Measurements from ENCODE around the gene RBM27.
"Not testable (repeated sequence)": the region's sequence is repeated elsewhere in the genome, so short reads cannot be mapped to it uniquely, and the experiment has no call there.

Gene RBM27

DNA sequence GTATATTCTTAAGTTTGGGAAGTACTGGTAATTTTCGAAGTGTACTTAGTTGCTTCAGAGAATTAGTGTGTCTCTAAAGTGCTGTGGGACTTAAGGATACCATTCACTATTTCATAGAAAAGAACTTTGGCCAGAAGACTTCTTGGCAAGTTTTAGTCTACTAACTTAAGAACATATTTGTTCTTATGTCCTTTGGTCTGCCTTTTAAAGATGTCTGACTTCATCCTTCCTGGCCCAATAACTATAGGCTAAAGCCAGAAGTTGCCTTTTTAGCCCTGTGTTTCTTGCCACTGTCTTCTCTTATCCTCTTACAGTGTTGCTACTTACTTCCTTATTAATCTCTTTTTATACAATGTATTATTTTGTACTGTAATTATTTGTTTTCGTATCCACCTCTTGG, 6.3 kb downstream of the RBM27 start:
- no peak for DNase-seq

DNA sequence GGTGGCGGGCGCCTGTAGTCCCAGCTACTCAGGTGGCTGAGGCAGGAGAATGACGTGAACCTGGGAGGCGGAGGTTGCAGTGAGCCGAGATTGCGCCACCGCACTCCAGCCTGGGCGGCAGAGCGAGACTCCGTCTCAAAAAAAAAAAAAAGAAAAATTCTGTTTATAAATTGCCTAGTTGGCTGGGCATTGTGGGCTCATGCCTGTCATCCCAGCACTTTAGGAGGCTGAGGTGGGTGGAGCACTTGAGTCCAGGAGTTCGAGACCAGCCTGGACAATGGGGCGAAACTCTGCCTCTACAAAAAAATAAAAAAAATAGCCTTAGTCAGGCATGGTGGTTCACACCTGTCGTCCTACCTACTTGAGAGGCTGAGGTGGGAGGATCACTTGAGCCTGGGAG, 7.4 kb downstream of the RBM27 start:
- DNase-seq, result not testable (repeated sequence)

DNA sequence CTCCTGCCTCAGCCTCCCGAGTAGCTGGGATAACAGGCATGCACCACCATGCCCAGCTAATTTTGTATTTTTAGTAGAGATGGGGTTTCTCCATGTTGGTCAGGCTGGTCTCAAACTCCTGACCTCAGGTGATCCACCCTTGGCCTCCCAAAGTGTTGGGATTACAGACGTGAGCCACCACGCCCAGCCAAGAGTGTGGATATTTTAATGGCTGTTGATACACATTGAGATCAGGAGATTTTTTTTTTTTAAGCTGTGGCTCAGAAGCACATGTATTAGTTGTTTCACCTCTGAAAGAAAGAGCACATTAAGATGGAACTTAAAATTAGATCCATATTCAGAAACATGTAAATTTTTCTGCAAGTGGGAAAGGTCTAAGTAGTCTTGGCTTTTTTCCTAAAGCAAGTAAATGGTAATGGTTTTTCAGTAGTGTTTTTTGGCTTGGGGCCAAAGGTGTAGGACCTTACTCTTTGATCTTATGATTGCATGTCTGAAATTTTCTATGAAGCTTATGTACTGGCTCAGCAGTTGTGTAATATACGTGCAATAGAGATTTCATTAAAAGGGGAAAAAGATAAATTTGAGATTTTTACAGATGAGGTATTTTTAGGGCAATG, 9.9 kb downstream of the RBM27 start:
- DNase-seq, result peak; percentile 2

DNA sequence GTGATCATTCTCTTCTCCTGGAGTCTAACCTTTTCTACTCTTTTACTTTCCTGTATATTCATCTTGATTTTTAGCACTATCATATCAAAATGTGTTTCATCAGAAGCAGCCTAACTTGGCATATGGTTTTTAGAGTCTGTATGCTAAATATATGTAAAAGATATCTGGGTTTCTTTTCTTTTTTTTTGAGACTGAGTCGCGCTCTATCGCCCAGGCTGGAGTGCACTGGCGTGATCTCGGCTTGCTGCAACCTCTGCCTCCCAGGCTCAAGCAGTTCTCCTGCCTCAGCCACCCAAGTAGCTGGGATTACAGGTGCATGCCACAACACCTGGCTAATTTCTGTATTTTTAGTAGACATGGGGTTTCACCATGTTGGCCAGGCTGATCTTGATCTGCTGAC, 11.5 kb downstream of the RBM27 start:
- DNase-seq, result not testable (repeated sequence)

DNA sequence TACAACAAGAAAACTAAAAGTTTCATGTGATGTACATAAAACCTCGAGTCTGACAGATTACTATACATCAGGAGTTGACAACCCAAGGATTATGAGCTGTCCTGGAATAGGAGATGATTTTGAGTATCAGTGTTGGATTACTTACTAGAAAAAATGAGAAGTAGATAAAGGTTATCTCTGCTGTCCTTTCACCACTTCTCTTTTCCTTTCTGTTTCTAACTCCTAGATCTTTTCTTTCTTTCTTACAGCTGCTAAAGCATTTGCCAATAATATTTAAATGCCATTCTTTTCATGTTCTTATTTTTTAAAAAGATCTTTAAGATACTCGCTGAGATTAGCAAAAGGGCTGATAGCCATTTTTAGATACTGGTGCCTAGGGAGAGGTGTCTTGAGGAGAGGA, 14.8 kb downstream of the RBM27 start:
- peak; percentile 32 for DNase-seq

DNA sequence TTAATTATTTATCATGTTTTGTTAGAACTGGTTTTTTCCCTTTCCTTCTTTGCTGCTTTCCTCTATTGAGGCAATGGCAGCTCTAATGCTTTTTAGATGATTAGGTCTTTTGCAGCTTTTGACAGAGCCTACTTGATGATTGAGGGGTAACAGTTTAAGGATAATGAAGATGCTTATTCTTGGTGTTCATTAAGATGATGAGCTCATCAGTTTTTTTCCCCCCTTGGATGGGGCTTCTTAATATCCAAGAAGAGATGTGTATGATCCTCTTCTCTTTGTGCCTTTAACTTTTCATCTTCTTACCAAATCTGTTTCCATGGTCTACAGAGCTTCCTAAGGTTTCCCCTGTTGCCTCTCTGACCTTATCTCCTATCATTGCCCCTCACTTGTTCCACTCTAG, 15.8 kb downstream of the RBM27 start:
- DNase-seq, result no peak

DNA sequence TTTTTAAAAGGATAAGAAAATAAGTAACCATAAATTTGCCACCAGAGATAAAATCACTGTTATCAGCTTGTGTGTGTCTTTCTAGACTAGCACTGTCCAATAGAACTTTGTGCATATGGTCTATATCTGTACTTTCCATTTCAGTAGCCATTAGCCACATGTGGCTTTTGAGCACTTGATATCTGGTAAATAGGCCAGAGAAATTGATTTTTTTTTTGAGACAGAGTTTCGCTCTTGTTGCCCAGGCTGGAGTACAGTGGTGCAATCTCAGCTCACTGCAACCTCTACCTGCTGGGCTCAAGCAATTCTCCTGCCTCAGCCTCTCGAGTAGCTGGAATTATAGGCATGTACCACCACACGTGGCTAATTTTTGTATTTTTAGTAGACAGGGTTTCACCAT, 17.8 kb downstream of the RBM27 start:
- no peak for DNase-seq

DNA sequence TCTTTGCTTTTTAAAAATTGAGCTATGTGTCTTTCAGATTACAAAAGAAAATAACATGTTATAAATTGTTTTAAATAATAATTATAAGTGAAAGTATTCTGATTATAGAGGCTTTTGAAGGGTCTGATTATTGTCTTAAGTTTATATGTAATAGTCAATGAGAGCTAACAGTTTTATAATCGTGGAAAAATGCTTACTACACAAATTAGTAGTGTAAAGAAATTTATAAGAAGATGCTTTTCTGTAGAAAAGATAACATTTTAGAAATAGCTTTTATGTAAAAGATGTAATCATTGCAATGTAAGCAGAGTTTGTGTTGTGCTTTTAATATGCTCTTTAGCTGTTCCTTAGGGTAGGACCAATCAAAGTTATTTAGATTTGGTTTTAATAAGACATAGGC, 18.6 kb downstream of the RBM27 start:
- no peak for DNase-seq

DNA sequence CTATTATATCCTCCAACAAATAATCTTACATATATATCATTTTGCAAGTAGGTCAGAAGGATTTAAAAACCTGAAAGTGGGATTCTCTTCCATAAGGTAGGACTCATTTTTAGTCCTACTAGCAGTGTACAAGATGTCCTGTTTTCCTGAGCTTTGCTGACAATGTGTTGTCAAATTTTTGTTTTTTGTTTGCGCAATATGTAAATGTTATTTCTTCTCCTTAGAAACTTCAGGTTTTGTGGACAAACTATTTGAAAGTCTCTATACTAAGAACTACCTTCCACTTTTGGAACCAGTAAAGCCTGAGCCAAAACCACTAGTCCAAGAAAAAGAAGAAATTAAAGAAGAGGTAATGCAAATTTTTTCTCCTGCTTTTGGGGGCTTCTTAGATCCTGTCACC, 19.8 kb downstream of the RBM27 start:
- DNase-seq, result no peak

DNA sequence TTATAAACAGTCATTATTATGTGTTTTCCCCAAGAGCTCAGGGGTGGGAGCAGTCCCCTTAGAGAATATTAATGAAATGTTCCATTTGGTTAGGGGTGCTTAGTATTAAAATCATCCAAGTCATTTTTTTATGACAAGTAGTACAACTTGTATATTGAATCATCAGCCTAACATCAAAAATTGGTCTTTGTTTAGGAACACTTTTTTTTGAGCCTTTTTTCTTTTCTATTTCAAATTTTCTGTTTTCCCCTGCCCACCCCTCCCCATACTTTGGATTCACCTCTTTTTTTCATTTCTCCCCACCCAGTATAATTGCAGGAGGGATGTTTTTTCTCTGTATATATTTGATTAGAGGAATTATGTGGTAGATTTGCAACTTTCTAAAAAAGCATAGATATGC, 25.8 kb downstream of the RBM27 start:
- no peak for DNase-seq

DNA sequence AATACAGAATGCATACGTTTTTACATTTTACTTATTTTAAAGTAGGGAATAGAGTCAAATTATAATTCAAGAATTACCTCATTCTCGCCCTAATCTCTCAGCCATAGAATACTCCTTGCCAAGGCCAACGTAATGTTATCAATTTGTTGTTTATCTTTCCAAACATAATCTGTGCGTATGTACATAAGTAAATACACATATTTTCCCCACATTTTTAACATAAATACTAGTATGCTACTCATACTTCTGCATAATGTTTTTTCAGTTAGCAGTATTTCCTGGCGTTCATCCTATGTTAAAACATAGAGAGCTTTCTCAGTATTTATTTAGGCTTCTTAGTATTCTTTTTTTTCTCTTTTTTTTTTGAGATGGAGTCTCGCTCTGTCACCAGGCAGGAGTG, 28.8 kb downstream of the RBM27 start:
- no peak for DNase-seq

DNA sequence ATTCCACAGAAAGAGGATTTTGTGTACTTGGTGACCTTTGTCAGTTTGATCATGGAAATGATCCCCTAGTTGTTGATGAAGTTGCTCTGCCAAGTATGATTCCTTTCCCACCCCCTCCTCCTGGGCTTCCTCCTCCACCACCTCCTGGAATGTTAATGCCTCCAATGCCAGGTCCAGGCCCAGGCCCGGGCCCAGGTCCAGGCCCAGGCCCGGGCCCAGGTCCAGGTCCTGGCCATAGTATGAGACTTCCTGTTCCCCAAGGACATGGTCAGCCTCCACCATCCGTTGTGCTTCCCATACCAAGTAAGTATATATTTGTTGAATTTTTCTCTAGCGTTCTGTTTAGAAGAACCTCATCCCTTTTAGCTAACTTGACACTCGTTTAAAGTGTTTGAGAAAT, 30.0 kb downstream of the RBM27 start:
- no peak for DNase-seq

DNA sequence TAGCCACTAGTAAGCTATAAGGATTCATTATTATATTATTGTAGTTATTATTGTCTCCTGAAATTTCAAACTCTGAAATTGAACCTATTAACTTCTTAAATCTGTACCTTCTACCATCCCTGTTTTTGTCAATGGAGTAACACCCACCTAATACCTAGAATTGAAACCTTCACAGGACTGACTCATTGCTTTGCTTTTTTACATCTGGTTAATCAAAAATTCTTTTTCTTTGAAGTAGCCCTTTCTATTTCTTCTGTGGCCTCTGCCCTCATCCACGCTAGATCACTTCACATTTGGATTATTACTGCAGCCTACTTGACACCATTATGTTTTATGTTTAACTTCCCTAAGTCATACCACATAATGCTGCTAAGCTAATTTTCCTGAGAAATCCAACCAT, 35.6 kb downstream of the RBM27 start:
- no peak for DNase-seq

DNA sequence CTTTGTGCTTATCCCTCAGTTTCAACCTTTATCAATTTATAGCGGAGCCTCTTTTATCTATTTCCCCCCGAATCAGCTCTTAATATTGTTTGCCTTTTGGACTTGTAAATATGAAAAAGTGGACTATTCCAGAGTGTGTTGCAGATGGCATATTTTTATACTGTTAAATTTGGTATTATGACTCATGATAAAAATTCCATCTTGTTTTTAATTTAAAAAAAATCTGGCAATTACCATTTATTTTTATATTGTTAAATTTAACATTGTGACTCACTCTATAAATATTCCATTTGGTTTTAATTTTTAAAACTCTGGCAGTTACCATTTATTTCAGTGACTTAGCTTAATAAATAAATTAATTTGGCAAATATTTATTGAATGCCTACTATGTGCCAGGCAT, 37.5 kb downstream of the RBM27 start:
- DNase-seq, result no peak

DNA sequence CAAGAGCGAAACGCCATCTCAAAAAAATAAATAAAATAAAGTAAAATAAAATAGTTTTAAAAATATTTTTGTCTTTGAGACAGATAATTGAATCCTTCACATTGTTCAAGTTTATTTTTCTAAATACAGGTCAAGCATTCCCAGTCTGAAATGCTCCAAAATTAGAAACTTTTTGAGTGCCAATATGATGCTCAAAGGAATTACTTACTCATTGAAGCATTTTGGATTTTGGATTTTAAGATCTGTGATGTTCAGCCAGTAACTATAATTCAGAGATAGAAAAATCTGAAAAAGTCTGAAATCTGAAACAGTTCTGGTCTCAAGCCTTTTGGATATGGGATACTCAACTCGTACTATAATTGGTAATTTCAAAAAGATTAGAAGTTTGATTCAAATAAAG, 39.8 kb downstream of the RBM27 start:
- DNase-seq, result no peak

DNA sequence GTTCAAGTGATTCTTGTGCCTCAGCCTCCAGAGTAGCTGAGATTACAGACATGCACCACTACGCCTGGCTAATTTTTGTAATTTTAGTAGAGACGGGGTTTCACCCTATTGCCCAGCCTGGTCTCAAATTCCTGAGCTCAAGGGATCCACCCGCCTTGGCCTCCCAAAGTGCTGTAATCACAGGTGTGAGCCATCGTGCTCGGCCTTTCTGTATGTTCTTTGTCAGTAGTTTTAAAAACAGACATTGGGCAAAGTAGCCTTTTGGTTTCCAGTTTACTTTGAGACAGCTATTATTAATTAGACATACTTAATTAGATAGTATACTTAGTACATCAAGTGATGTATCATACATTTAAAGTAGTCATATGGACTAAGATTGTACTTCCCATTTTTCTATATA, 45.2 kb downstream of the RBM27 start:
- no peak for DNase-seq

DNA sequence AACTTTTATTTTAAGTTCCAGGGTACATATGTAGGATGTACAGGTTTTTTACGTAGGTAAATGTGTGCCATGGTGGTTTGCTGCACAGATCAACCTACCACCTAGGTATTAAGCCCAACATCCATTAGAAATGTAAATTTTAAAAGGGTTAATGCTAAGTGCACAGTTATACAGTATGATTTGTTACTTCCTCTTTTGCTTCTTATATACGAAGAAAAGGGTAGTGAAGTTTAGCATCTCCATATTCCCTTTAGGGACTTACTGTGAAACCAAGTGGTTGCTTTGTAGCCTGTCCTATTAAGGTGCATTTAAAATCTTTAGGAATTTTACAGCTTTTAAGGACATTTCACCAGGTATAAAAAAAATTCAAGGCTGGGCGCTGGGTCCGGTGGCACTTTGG, 46.4 kb downstream of the RBM27 start:
- peak; percentile 8 for DNase-seq
